DOHH2 (cell line): ENCODE results near the gene ACSBG1.

Experiments used
- CTCF ChIP-seq: fragments of 200-600 bp; sonication (generic); IDR thresholded peaks from one replicate; pipeline ENCODE4 v1.5.1; 2014; ENCODE audit warnings: antibody characterized with exemption, mild to moderate bottlenecking, low read depth, low read length; ENCODE audit not compliant: poor library complexity, severe bottlenecking
- EZH2phosphoT487 ChIP-seq: fragments of 200-600 bp; sonication (generic); IDR thresholded peaks from 2 replicates; pipeline ENCODE4 v1.6.1; 2017; ENCODE audit warnings: borderline replicate concordance, mild to moderate bottlenecking, antibody characterized with exemption, low read length, moderate library complexity, mixed read lengths

DNA sequence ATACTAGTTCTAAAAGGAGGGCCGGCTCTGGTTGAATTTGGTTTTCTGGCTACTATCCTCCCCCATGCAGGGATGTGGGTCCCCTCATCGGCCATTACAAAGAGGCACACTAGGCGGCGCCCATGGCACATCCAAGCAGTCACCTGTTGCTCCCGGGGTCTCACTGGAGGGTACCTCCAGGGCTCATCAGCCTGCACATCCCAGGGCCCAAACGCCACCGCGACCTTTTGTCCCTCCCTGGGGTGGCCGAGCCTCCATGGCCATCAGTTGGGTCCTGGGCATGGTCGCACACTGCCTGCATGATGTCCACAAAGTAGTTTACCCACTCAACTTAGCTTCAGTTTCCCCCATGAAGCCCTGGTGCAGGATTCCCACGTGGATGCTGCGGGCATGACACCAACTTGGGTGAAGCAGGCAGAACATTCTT is 56.9 kb downstream of the ACSBG1 start:
- TF ChIP-seq CTCF (peak; percentile 83), EZH2phosphoT487 (no peak)
